GM19240 (cell line): ENCODE data around the gene LPIN1.
"Not testable (repeated sequence)": the region's sequence is repeated elsewhere in the genome, so short reads cannot be mapped to it uniquely, and the experiment has no call there.

Source experiments
- DNase-seq: peaks from one replicate; pipeline ENCODE4 v3.0.0; 2011; ENCODE audit warnings: low spot score; ENCODE audit not compliant: insufficient read length

The LPIN1 gene

DNA sequence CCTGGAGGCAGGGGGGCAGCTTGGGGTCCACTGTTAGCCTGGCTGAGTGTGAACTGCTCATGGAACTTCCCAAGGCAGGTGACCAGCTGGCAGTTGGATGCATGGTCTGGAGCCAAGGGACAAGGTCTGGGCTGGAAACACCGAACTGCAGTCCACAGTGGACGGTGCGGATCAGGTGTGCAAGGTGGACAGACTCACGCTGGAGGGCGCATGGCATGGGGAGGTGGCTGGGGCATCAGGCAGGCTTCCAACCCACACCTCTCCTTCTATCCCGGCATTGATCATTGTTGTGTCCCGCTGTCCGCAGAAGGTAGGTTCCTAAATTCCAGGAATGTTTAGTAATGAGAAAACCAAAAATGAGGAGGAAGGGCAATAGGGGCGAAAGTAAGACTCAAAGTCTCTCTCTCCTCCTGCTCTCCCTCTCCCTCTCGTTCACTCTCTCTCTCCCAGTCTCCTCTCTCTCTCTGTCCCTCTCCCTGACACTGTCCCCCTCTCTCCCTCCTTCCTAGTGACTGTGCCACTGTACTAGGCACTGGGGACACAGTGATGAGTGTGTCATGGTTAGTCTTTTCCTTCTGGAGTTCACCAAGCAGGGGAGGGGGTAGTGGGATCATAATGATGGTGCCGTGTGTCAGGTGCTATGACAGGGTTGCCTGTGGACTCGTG lies 30.3 kb upstream of the LPIN1 start:
- no peak for DNase-seq

DNA sequence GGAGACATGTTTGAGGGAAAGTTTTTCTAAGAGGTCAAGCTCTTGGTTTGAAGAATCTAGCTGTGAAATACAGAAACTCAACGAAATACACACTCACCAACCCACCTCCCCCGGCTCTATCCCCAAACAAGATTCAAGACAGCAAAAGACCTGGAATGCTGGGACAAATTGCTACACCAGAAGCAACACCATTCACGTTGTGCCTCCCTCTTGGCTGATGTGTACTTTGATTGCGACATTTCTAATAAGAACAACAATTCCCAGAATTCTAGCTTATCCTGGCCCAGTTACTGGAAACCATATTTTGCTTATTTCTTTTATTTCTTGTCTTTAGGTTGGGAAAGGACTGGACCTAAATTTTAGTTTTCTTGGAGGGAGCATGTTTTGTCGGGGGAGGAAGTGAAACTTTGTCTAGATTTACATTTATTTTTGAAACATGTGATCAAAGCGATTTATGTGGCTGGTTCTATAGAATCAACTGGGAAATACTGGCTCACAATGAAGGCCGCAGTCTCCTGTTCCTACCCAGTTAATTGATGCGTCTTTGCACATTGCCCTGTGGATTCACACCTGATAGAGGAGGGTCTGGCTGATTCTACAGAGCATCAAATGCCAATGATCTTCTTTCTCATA lies 29.6 kb upstream of the LPIN1 start:
- no peak for DNase-seq

DNA sequence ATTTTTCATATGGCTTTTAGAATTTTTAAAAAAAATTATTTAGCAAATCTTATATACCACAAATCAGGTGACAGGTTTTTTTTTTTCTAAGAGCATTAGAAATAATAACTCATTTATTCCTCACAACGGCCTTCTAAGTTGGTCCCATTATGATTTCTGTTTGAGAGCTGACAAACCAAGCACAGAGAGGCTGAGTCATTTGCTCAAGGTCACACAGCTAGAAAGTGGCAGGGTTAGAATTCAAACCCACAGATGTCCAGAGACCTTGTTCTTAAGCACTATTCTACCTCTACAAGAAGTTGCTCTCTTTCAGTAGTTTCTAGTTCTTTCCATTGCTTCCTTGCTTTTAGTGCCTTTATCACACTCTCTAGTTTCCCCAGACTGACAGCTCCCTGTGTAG lies 28.8 kb upstream of the LPIN1 start:
- DNase-seq = no peak

DNA sequence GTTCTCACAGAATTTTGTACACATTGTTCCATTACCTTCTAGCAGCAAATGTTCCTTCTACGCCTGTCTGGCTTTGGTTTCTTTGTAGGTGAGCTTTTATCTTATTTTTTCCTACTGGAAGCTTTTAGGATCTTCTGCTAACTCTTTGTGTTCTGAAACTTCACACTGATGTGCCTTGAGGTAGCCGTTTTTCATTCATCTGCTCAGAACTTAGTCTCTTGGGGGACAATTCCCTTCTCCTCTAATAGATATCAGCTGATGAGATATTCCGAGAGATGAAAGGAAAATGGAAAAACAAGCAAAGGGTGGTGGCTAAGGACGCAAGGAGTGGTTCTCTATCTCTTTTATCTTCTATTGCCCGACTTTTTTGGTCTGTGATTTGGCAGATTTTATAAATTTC lies 27.8 kb upstream of the LPIN1 start:
- DNase-seq = no peak

DNA sequence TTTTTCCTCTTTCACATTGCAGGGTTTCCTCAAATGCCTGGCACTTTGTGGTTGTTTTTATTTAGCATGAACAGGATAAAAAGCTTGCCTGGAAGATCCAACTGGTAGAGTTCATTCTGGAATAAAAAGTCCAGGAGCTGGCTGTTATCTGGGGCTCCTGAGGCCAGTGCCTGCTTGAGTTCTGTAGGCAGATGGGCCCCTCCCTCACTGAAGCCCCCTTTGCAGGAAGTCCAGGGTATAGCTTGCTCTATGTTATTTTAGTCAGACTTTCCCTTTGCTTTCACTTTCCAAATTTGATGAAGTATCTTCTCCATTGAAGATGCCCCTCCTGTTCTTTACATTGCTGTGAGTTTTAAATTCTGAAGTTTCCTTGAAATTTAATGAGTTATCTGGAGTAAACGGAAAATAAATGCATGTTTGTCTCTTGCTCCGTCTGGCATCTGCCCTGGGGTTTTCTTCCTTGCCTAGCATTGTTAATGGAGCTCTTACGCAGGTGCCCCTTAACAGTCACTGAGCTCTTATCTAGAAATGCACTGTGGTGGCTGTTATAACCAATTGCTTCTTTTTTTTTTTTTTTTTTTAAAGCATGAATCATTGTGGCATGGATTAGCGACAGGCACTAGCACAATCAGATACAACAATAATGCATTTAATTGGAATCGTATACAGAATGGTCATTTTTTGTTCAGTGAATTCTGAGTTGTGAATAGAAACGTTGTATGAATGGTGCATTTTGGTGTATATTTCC lies 27.0 kb upstream of the LPIN1 start:
- no peak for DNase-seq

DNA sequence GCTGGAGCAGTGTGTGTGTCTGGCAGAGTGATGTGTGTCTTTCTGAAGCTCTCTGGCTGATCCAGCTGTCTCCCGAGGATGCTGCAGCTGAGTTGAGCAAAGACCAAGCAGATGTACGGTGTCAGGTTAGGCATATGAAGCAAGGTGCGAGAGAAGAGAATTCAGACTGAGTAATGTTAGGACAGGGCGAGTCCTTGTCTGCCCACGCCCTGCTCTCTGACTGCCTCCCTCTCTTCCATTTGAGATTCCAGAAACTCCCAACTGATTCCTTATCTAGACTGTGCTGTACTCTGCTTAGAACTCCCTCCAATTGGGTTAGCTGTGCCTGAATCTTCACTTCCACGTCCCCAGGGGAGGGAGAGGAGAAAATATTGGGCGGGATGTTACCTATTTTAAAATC lies 25.7 kb upstream of the LPIN1 start:
- no peak for DNase-seq

DNA sequence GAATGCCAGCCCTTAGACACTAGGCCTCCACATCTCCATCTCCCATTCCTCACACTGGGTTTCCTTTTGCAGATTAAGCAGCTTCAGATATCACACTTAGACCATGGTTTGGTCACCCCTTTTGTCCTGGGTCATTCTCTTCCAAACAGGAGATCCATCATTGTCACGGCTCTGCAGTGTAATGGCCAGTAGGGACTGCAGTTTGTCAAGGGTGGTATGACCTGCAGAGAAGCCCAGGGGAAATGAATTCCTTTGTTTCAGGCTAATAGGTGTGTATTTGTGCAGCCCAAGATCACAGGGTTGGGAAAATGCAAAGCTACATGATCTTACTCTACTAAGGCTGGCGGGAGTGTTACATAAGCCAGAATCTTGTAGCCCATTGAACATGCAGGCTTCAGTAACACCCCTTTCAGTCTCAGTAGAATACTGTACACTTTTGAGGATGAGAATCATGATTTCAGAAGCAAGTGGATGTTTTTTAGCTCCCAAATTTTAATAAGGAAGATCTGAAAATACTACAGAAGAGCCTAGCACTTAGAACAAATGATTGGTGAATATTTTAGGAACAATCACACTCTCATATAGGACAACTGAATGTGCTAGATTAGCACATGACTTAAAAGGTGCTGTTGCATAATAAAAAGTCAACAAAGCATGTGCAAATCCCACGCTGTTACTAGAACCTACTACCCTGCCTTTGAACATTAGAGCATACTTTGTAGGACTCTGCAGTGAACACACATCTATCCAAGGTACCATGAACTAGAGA lies 24.0 kb upstream of the LPIN1 start:
- no peak for DNase-seq

DNA sequence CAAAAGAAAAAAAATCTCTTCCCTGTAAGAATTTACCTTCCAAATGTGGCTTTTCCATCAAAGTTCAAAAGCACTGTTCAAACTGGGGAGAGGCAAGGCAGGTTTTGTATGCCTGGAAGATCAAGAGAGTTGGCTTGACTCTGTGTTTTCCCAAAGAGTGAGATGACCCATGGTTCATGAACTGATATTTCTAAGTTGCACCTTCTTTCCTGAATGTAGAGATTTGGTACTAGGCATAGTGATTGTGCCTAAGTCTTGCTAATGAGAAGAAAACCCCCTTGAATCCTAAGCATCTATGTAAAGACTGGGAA lies 23.4 kb upstream of the LPIN1 start:
- DNase-seq = no peak

DNA sequence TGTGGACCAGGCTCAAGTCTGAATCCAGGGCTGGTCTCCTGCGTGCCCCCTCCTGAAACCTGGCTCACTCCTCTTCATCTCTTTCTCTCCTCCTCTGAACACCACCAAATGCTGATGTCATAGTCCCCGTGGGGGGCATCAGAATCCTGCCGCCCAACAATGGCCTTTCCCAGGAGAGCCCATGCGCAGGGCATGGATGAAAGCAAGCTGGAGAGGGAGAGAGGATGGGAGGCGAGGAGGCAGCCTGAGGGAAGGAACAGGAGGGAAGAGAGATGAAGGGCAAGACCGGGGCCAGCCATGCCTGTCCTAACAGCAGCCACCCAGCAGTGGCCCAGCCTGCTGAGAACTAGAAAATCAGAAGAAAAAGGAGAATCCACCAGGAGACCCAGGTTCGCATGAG lies 22.3 kb upstream of the LPIN1 start:
- no peak for DNase-seq

DNA sequence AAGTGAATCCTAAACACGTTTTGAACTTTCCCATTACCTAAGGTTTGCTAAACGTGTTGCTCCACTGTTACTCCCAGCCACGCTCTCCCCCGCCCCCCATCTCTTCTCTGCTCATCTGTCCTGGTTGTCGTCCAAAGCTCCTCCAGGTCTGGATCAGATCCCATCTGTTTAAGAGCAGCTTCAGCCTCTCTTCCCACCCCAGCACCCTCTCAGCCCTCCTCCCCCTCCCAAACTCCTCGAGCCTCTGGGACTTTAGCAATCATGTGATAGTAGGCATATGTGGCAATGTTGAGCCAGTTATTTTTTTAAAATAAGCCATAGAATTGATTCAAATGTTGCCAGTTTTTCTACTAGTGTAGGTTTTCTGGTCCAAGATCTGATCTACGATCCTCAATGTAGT lies 20.0 kb upstream of the LPIN1 start:
- DNase-seq = no peak

DNA sequence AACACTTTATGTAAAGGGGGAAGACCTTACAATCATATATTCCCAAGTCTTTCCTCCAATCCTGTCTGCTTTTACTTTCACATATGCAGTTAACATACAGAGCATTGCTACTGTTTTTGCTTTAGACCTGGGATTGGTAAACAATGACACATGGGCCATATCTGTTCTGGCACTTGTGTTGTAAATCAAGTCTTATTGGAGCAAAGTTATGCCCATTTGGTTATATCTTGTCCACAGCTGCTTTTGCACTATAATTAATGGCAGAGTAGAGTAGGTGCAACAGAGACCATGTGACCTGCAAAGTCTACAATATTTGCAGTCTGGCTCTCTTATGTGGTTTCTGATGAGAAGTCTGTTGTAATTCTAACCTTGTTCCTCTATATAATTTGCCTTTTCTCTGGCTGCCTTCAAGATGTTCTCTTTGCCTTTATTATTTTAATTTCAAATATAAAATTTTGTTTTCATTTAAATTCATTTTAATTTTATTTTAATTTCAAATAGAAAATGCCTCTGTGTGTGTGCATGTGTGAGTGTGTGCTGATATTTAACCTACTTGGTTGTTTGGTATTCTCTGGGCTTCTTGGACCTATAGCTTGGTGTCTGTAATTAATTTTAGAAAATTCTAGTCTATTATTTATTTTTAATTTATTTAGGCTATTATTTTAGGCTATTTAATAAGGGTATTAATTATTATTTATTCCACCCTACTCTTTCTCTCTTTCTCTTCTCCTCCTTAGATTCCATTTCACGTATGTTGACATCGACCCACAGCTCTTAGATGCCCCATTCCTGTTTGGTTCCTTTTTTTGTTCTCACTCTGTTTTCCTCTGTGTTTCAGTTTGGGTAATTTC lies 16.8 kb upstream of the LPIN1 start:
- DNase-seq = no peak

DNA sequence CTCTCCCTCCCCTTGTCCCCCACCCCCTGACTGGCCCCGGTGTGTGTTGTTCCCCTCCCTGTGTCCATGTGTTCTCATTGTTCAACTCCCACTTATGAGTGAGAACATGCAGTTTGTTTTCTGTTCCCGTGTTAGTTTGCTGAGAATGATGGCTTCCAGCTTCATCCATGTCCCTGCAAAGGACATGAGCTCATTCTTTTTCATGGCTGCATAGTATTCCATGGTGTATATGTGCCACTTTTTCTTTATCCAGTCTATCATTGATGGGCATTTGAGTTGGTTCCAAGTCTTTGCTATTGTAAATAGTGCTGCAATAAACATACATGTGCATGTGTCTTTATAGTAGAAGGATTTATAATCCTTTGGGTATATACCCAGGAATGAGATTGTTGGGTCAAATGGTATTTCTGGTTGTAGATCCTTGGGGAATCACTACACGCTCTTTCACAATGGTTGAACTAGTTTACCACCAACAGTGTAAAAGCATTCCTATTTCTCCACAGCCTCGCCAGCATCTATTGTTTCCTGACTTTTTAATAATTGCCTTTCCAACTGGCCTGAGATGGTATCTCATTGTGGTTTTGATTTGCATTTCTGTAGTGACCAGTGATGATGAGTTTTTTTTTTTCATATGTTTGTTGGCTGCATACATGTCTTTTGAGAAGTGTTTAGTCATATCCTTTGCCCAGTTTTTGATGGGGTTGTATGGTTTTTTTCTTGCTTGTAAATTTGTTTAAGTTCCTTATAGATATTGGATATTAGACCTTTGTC lies 15.0 kb upstream of the LPIN1 start:
- not testable (repeated sequence) for DNase-seq

DNA sequence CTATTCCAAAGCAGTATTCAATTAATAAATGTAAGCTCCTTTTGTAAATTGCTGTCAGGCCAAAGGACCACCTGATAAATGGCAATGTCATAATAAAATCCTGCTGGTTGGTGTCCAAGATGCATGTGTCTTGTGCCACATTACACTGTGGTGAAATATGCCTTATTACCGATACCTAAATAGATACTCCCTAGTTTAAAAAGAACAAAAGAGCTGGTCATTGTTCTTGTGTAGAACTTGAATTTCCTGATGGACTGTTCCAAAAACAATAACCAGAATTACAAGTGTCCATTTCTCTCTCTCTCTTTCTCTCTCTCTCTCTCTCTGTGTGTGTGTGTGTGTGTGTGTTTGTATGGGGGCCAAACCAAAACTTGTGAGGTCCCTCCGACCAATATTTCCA lies 13.8 kb upstream of the LPIN1 start:
- no peak for DNase-seq

DNA sequence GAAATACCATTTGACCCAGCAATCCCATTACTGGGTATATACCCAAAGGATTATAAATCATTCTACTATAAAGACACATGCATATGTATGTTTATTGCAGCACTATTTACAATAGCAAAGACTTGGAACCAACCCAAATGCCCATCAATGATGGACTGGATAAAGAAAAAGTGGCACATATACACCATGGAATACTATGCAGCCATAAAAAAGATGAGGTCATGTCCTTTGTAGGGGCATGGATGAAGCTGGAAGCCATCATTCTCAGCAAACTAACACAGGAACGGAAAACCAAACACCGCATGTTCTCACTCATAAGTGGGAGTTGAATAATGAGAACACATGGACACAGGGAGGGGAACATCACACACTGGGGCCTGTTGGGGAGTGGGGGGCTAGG lies 8.6 kb upstream of the LPIN1 start:
- not testable (repeated sequence) for DNase-seq

DNA sequence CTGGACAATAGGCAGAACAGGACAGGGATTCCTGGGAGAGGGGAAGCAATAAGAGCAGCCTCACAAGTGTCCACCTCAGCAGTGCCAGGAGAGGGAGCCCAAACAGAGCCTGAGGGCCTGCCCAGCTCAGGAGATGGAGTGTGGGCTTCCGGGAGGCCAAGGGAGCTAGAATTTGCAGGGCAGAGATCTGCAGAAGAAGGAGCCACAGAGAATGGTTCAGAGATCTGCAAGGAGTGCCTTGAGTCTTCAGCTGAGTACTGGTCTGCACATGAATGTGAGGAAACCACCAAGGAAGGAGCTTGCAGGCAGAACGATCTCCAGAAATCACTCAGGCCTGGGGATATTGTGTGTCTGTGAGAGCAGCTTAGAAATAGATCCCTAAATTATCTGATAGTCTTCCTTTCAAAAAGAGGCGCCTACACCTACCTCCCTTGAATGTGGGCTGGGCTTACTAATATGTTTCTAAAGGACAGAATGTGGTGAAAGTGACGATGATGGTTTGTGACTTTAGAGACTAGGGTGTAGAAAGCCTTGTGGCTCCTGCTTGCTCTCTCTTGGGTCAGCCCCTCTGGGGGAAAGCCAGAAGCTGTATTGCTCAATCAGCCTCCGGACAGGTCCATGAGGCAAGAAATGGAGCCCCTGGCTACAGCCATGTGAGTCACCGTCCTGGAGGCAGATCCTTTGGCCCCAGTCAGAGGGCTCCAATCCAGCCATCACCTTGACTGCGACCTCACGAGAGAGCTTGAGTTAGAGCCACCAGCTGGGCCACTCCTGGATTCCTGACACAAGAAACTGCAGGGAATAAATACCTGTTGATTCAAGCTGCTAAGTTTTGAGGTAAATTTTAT lies 7.6 kb upstream of the LPIN1 start:
- no peak for DNase-seq

DNA sequence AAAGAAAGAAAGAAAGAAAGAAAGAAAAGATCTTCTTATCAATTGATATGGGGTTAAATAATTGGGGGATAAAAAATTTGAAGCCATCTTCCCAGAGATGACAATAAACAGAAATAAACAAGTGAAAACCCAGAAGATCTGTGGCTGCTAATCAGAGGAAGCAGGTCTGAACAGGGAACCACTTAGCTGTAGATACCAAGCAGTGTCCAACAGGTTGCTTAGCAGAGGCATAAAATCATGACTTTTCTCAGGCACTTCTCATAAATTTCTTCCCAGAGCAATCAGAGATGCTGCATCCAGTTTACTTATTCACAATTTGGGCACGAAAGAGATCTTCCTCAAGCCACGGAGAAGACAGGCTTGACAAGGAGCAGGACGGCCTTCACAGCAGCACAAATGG lies 5.7 kb upstream of the LPIN1 start:
- no peak for DNase-seq

DNA sequence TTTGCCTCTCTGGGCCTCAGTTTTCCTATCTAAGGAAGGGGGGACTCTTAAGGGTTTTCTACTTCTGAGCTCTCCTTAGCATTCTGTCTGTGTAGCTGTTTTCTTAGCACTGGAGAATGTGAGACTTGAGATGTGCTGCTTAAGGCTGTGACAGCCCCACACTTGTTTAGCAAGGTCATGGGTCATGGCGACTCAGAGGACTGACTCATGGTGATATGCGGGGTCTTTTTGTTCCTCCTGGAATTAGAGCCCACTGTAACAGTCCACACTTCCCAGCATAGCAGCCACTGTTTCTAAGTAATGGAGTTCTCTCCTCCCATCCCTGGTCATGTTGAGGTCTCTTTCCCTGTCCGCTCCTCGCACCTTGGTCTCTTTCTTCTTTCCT lies 4.1 kb upstream of the LPIN1 start:
- no peak for DNase-seq

DNA sequence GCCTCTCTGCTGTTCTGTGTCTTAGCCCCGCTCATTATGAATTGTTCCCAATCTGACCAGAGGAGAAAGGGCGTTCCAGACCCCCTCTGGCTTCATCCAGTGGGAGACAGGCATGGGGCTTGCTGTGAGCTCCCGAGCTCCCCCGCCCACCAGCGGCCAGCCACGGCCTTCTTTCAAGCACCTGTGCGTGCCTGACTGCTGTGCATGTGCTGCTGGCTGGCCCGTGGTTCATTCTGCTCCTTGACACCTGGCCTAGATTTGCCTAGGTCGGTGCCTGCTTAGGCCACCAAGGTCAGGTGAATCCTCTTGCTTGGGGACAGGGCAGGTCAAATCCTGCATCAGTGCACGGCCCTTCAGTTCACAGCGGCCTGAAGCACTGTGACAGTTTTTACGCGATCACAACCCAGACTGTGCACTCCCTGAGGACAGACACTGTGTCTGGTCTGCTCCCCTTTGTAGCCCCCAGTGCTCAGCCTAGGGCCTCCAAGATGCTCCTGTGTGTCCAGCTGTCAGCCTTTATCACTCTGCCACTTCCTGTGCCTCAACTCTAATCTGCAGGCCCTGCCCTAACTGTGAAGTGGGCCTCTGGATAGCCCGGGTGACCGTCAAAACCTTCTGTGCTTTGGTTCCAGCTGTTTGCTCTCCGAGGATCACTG lies 3.6 kb upstream of the LPIN1 start:
- DNase-seq = no peak

DNA sequence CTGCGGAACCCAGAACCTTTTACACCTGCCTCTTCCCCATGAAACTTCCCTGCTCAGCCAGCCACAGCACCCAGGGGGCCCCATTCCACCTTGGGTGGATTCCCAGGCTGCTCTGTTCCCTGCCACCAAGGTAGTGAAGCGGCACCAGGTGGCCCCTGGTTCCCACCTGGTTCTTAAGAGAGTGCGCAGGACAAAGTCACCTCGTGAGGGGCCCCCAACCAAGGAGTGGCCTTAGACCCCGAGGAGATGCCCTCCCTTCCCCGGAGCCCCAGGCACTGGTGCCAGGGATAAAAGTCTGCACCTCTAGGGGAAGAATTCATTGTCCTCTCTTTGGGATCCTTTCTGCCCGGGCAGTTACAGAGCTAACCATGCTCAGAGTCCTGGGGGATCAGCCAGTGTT lies 3.1 kb upstream of the LPIN1 start:
- no peak for DNase-seq
